Central memory CD8-positive, alpha-beta T cell (primary cell): ENCODE results near the gene ITGA11.

ENCODE experiments used
- ATAC-seq: fragments of 150-1000 bp; cut with Tn5 transposase; replicated peaks from 2 replicates; pipeline ENCODE4 v1.10.0; 2022; ENCODE audit warnings: mild to moderate bottlenecking, moderate FRiP score, moderate number of reproducible peaks; ENCODE audit not compliant: poor library complexity, severe bottlenecking; ENCODE audit errors: extremely low read depth
- DNase-seq, 2 donors: peaks; one replicate each; pipeline ENCODE4 v3.0.0; 2021; ENCODE audit warnings: low spot score in 2 of 2
- H3K27ac Mint-ChIP-seq: one replicate; pipeline ENCODE4 v1.8.0; 2022; ENCODE audit warnings: low read depth, mild to moderate bottlenecking, moderate library complexity, mixed read lengths
- H3K27me3 Mint-ChIP-seq: one replicate; pipeline ENCODE4 v1.8.0; 2022; ENCODE audit warnings: mixed read lengths
- H3K36me3 Mint-ChIP-seq: one replicate; pipeline ENCODE4 v1.8.0; 2022; ENCODE audit warnings: mild to moderate bottlenecking, moderate library complexity, mixed read lengths; ENCODE audit not compliant: insufficient read depth
- H3K4me1 Mint-ChIP-seq: one replicate; pipeline ENCODE4 v1.8.0; 2022; ENCODE audit warnings: mixed read lengths
- H3K4me3 Mint-ChIP-seq: one replicate; pipeline ENCODE4 v1.8.0; 2022; ENCODE audit warnings: mild to moderate bottlenecking, moderate library complexity, mixed read lengths
- H3K9me3 Mint-ChIP-seq: one replicate; pipeline ENCODE4 v1.8.0; 2022; ENCODE audit warnings: mixed read lengths

Gene ITGA11

DNA sequence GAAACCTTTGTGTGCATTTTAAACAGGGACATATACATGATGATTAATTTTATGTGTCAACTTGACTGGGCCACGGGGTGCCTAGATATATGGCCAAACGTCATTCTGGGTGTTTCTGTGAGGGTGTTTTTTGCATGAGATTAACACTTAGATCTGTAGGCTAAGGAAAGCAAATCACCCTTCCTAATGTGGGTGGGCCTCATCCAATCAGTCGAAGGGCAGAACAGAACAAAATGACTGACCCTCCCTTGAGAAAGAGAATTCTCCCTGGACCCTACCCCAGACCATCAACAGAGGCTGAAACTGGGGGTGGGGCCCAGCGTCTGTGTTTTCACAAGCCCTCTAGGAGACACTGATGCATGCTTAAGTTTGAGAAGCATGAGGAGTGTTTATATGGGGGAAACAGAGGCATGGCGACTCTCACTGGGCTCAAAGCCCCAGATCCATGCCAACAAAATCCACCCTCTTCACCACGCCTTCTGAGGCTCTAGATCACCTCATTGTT is 56.2 kb downstream of the ITGA11 start:
- H3K27ac Mint-ChIP-seq: no peak overlapping the region

GRCh38 chr15:68375191-68375631 is 56.8 kb downstream of the ITGA11 start:
- no peak for ATAC-seq
- no peak overlapping the region for H3K27ac Mint-ChIP-seq
- H3K9me3 Mint-ChIP-seq: no peaks in the 10 kb centered on the region
- H3K36me3 Mint-ChIP-seq: no peaks in the 10 kb centered on the region
- no peak overlapping the region for H3K4me3 Mint-ChIP-seq
- peaks cover 6% of the 10 kb centered on the region for H3K27me3 Mint-ChIP-seq
- no peak for DNase-seq
- H3K4me1 Mint-ChIP-seq: no peaks in the 10 kb centered on the region

More for the DNA sequence above, 56.2 kb downstream of the ITGA11 start:
- H3K36me3 Mint-ChIP-seq: no peaks in the 10 kb centered on the region
- H3K4me1 Mint-ChIP-seq: no peaks in the 10 kb centered on the region
- peaks cover under 1% of the 10 kb centered on the region for H3K27me3 Mint-ChIP-seq
- H3K4me3 Mint-ChIP-seq: no peak overlapping the region
- no peaks in the 10 kb centered on the region for H3K9me3 Mint-ChIP-seq
- DNase-seq (no peak), ATAC-seq (no peak)

- no peak for DNase-seq
- H3K27ac Mint-ChIP-seq: no peak overlapping the region
- no peak for ATAC-seq
- no peaks in the 10 kb centered on the region for H3K4me1 Mint-ChIP-seq
- H3K27me3 Mint-ChIP-seq: peaks cover 15% of the 10 kb centered on the region
- no peaks in the 10 kb centered on the region for H3K9me3 Mint-ChIP-seq
- no peak overlapping the region for H3K4me3 Mint-ChIP-seq
- H3K36me3 Mint-ChIP-seq: no peaks in the 10 kb centered on the region
These were observed 57.7 kb downstream of the ITGA11 start for GRCh38 chr15:68374168-68374745.

GRCh38 chr15:68373028-68373427 is 58.9 kb downstream of the ITGA11 start:
- DNase-seq: no peak
- Mint-ChIP-seq H3K4me3 (no peak overlapping the region), H3K27ac (no peak overlapping the region), H3K36me3 (no peaks in the 10 kb centered on the region), H3K9me3 (no peaks in the 10 kb centered on the region), H3K4me1 (no peaks in the 10 kb centered on the region), H3K27me3 (peaks cover 24% of the 10 kb centered on the region)
- ATAC-seq: no peak

GRCh38 chr15:68372291-68372811 is 59.6 kb downstream of the ITGA11 start:
- Mint-ChIP-seq H3K4me1 (no peaks in the 10 kb centered on the region), H3K4me3 (no peak overlapping the region), H3K27ac (no peak overlapping the region), H3K36me3 (no peaks in the 10 kb centered on the region), H3K9me3 (no peaks in the 10 kb centered on the region), H3K27me3 (peaks cover 30% of the 10 kb centered on the region)
- ATAC-seq: no peak
- no peak for DNase-seq

- Mint-ChIP-seq H3K4me1 (no peaks in the 10 kb centered on the region), H3K27me3 (peaks cover 35% of the 10 kb centered on the region), H3K27ac (no peak overlapping the region), H3K4me3 (no peak overlapping the region), H3K36me3 (no peaks in the 10 kb centered on the region), H3K9me3 (no peaks in the 10 kb centered on the region)
- DNase-seq (no peak), ATAC-seq (no peak)
These were observed 60.1 kb downstream of the ITGA11 start for GRCh38 chr15:68371851-68372250.

GRCh38 chr15:68371160-68371559 is 60.8 kb downstream of the ITGA11 start:
- ATAC-seq: no peak
- peaks cover 35% of the 10 kb centered on the region for H3K27me3 Mint-ChIP-seq

DNA sequence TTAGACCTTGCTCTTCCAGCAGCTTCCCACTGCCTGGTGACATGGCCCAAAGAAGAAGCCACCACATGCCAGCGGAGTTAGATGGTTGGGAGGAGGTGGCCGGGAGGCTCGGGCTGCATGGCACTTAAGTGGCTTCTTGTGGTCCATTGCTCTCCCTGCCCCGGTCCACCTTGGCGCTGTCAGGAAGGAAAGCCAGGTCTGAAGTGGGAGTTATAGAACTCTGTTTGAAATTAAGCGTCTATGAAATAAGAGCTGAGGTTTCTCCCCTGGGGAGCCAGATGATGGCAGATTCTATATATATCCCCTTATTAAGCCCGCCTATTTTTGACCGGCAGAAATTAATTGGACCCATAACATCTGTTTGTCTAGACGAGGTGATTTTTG is 61.2 kb downstream of the ITGA11 start:
- ATAC-seq (no peak), DNase-seq (no peak)
- no peaks in the 10 kb centered on the region for H3K9me3 Mint-ChIP-seq
- H3K27me3 Mint-ChIP-seq: peaks cover 35% of the 10 kb centered on the region
- H3K27ac Mint-ChIP-seq: no peak overlapping the region
- no peaks in the 10 kb centered on the region for H3K4me1 Mint-ChIP-seq
- no peaks in the 10 kb centered on the region for H3K36me3 Mint-ChIP-seq
- no peak overlapping the region for H3K4me3 Mint-ChIP-seq

More at GRCh38 chr15:68371160-68371559, 60.8 kb downstream of the ITGA11 start:
- Mint-ChIP-seq H3K9me3 (no peaks in the 10 kb centered on the region), H3K4me3 (no peak overlapping the region), H3K27ac (no peak overlapping the region), H3K36me3 (no peaks in the 10 kb centered on the region), H3K4me1 (no peaks in the 10 kb centered on the region)
- no peak for DNase-seq

GRCh38 chr15:68369931-68370767 is 61.8 kb downstream of the ITGA11 start:
- no peak overlapping the region for H3K27ac Mint-ChIP-seq
- H3K36me3 Mint-ChIP-seq: no peaks in the 10 kb centered on the region
- DNase-seq (no peak), ATAC-seq (no peak)
- no peaks in the 10 kb centered on the region for H3K9me3 Mint-ChIP-seq
- H3K27me3 Mint-ChIP-seq: peaks cover 35% of the 10 kb centered on the region
- no peaks in the 10 kb centered on the region for H3K4me1 Mint-ChIP-seq
- H3K4me3 Mint-ChIP-seq: no peak overlapping the region

- Mint-ChIP-seq H3K9me3 (no peaks in the 10 kb centered on the region), H3K4me1 (no peaks in the 10 kb centered on the region), H3K36me3 (no peaks in the 10 kb centered on the region), H3K27me3 (peaks cover 35% of the 10 kb centered on the region), H3K4me3 (no peak overlapping the region), H3K27ac (no peak overlapping the region)
- ATAC-seq (no peak), DNase-seq (no peak)
These were observed 63.1 kb downstream of the ITGA11 start for GRCh38 chr15:68368731-68369435.

DNA sequence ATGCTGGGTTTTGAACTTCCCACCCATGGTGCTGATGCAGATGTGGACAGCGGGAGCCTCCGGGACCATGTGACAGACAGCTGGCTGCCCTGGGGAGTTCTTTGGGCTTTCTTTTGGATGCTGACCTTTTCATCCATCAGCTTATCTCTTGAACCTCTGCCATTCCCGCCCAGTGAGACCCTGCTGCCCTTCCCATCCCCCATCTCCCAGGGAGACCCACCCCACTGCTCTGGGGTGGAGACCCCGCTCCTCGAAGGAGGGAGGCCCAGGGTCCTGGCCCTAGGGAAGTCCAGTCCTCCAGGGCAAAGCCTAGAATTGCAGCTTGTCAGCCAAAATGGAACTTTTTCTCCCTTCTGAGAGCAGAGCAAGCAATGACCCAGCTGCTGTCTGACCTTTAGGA is 64.0 kb downstream of the ITGA11 start:
- no peak overlapping the region for H3K4me3 Mint-ChIP-seq
- ATAC-seq (no peak), DNase-seq (no peak)
- peaks cover 35% of the 10 kb centered on the region for H3K27me3 Mint-ChIP-seq
- H3K27ac Mint-ChIP-seq: no peak overlapping the region
- no peaks in the 10 kb centered on the region for H3K9me3 Mint-ChIP-seq
- H3K36me3 Mint-ChIP-seq: no peaks in the 10 kb centered on the region
- H3K4me1 Mint-ChIP-seq: no peaks in the 10 kb centered on the region

GRCh38 chr15:68367226-68367625 is 64.7 kb downstream of the ITGA11 start:
- H3K9me3 Mint-ChIP-seq: no peaks in the 10 kb centered on the region
- ATAC-seq: no peak

More at GRCh38 chr15:68367226-68367625, 64.7 kb downstream of the ITGA11 start:
- Mint-ChIP-seq H3K27me3 (peaks cover 35% of the 10 kb centered on the region), H3K4me1 (no peaks in the 10 kb centered on the region), H3K27ac (no peak overlapping the region), H3K4me3 (no peak overlapping the region), H3K36me3 (no peaks in the 10 kb centered on the region)
- DNase-seq: no peak
